AG09309 (cell line): ENCODE results near the gene WDR5.

Source experiments
- DNase-seq: peaks from one replicate; pipeline ENCODE4 v3.0.0-alpha.2; 2010; ENCODE audit warnings: low read depth
- H3K4me3 ChIP-seq: 2 replicates; pipeline ENCODE4 v1.5.1; 2011; ENCODE audit warnings: mild to moderate bottlenecking, low read depth, low read length, moderate library complexity; ENCODE audit not compliant: control insufficient read depth
- TF ChIP-seq, protein P1 (sequence below): IDR thresholded peaks from 2 replicates; pipeline ENCODE4 v1.5.1; 2011; ENCODE audit warnings: mild to moderate bottlenecking, low read depth, low read length, inconsistent platforms; ENCODE audit not compliant: insufficient read depth, control insufficient read depth; ENCODE audit errors: missing control alignments

Gene WDR5

DNA sequence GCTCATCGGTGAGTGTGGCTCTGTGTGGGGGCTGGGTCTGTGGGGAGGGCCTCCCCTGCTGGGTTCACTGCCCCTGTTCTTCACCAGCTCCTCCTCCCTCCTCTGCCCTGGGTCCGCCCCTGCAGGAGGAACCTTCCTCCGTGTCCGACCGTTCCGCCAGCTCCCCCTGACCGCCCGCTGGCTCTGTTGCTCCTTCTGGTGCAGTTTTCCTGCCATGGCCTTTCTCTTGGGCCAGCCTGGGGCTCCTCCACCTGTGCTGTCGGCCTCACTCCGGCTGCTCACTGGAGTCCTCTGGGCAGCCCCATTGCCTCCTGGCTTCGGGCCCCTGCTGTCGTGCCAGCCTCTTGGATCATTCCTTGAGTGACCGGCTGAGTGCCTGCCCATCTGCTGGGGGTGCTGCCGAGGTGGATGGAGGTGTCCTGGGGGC is 16.2 kb downstream of the WDR5 start:
- TF ChIP-seq, protein P1, sequence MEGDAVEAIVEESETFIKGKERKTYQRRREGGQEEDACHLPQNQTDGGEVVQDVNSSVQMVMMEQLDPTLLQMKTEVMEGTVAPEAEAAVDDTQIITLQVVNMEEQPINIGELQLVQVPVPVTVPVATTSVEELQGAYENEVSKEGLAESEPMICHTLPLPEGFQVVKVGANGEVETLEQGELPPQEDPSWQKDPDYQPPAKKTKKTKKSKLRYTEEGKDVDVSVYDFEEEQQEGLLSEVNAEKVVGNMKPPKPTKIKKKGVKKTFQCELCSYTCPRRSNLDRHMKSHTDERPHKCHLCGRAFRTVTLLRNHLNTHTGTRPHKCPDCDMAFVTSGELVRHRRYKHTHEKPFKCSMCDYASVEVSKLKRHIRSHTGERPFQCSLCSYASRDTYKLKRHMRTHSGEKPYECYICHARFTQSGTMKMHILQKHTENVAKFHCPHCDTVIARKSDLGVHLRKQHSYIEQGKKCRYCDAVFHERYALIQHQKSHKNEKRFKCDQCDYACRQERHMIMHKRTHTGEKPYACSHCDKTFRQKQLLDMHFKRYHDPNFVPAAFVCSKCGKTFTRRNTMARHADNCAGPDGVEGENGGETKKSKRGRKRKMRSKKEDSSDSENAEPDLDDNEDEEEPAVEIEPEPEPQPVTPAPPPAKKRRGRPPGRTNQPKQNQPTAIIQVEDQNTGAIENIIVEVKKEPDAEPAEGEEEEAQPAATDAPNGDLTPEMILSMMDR, result no peak
- no peak overlapping the region for H3K4me3 ChIP-seq
- DNase-seq, result no peak

DNA sequence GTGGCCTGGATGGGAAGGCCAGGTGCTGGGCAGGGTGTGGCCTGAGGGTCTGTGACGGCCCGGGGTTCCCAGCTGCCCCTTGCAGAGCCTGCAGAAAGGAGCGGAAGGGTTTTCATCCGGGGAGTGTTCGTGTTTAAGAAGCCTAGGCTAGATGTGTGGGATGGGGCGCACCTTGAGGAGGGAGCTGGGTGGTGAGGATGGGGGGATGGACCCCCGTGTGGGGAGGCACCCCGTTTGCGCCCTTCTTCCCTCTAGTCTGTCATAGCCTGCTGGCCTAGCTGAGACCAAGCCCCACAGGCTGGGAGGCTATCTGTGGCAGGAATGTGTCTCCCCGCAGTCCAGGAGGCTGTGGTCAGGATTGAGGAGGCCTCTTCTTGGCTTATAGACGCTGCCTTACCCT is 16.6 kb downstream of the WDR5 start:
- TF ChIP-seq, protein P1, result no peak

DNA sequence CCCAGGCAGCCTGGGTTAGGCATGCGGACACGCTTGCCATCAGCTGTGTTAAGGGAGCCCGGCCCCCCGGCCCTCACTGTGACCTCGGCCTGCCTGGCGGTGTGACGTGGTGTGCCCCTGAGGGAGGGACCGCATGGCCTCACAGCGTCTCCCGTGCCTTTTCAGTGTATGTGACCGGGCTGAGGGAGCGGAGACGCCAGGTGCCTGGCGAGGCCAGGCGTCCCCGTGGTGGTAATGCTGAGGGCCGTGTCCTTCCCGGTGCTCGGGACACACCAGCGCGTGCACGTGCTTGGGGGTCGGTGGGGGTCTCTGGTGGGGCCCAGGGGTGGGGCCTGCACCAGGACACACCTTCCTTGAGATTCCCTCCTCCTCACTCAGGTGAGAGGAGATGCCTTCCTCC is 17.6 kb downstream of the WDR5 start:
- DNase-seq, result no peak
- TF ChIP-seq, protein P1, result no peak
- no peak overlapping the region for H3K4me3 ChIP-seq

More for the DNA sequence above, 16.6 kb downstream of the WDR5 start:
- no peak overlapping the region for H3K4me3 ChIP-seq
- no peak for DNase-seq

DNA sequence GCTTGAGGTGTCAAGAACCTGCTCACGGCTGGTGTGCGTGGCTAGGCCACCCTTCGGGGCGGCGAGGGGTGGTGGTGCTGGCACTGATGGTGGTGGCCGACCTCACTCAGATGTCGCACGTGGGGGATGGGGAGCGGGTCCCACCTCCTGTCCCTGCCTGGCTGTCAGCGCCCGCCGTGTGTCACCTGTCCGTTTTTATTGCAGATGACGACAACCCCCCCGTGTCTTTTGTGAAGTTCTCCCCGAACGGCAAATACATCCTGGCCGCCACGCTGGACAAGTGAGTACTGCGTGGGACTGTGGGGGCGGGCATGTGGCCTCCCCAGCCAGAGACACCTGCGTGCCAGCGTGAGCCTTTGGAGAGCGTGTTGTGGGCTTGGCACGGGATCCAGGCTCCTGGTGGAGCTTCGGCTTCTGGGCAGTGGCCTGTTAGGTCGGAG is 18.4 kb downstream of the WDR5 start:
- H3K4me3 ChIP-seq, result no peak overlapping the region
- TF ChIP-seq, protein P1, result no peak
- no peak for DNase-seq

DNA sequence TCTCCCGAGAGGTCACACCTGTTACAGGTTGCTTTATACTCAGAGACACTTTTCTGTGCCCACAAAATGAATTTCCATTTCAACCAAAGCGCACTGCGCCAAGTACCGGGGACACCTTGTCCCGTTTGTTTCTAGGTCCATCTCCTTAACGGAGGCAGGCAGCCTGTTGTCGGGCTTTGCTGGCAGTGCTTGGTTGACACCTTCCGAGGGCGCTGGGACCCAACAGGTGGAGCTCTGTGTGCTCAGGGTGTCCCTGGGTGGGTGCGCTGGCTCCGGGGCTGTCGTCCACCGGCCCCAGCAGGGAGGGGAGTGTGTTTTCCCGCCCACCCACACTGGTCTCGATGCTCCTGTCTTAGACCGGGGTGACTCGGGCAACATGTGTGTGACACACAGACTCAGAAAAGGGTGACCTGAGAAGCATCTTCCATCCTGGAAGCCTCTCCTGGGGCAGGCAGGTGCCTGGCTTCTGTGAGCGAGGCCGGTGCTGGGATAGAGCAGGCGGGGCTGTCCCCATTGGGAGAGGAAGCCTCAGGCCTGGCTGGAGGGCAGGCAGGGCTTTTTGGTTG is 20.0 kb downstream of the WDR5 start:
- TF ChIP-seq, protein P1, result no peak
- DNase-seq, result no peak
- no peak overlapping the region for H3K4me3 ChIP-seq

DNA sequence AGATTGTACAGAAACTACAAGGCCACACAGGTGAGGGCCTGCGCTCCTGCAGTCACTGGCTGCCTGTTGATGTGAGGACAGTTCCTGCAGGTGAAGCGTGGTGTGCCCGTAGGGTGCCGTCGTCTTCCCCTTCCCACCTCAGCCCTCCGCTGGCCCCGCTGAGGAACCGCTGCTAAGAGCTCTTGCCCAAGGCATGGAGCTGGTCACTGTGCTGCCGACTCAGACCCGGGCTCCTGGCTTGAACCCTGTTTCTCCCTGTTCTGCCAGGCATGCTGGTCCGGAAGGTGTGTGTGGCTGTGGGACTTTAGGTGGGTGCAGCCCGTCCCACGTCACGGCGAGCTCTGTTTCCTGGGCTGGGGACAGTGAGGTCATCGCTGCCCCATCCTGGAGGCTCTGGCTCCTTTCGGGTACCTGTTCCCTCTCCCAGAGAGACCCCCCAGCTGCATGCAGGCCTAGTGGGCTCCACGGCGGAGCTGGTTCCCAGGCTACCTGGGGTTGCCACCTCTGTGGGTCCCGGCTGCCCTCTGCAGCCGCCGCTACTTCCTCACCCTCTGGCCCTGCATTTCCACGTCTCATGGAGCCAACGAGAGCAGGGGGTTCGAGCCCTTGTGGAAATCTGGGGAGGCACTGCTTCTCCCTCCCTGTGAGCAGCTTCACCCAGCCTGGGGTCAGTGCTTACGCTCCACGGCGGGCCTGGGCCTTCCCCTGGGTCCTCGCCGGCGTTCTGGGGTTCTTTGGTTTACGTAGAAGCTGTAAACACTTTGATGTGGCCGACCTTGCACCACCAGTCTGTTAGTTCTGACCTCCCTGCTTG is 20.9 kb downstream of the WDR5 start:
- TF ChIP-seq, protein P1, result no peak
- no peak overlapping the region for H3K4me3 ChIP-seq
- no peak for DNase-seq
